RPMI7951 (cell line): ENCODE measurements around the gene CARS2. TPM values are rescaled to one million over a fixed set of nuclear protein-coding genes. Genes with fewer than 3 reads are reported as not detected.

Experiments used
- total RNA-seq: library from RNA; depleted of rRNA; stranded (reverse); fragments of >200 nt; shearing (Covaris generic); gene quantifications from 2 replicates; pipeline ENCODE4 v1.2.3, GENCODE V29; 2014; rRNA removed

Gene CARS2
- total RNA-seq, 1 experiment from 2014 or later = 35.1 TPM

Other genes with a start within 250 kb of the CARS2 start
- 16.6 and 21.8 TPM in 2 replicates for gene RAB20, start 144.4 kb downstream of the CARS2 start, total RNA-seq
- gene NAXD, start 90.6 kb downstream of the CARS2 start, total RNA-seq = 12.0 and 14.0 TPM in 2 replicates
- 11.8 and 12.1 TPM in 2 replicates for gene ING1, start 7.6 kb upstream of the CARS2 start, total RNA-seq
- 43.8 and 44.7 TPM in 2 replicates for gene ANKRD10, start 209.0 kb upstream of the CARS2 start, total RNA-seq